ENCODE measurements around the gene FBXO44. TPM values are rescaled to one million over a fixed set of nuclear protein-coding genes. Genes with fewer than 3 reads are reported as not detected.

FBXO44 gene
- total and polyA plus RNA-seq, 7 experiments from 2014 or later: 11.3 to 67.1 (median 35.5) TPM

DNA sequence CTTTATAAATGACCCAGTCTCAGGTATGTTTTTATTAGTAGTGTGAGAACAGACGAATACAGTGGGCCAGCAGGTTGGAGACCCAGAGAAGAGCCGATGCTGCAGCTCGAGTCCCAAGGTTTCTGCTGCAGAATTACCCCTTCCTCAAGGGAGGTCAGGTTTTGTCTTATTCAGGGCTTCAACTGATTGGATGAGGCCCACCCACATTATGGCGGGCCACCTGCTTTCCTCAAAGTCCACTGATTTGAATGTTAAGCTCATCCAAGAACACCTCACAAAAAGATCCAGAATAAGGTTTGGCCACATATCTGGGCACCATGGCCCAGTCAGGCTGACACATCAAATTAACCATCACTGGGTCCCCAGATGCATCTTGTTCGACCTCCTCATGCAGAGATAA is 41.3 kb upstream of the FBXO44 start:
- Mint-ChIP-seq H3K4me3 (no peak overlapping the region), H3K27me3 (peaks cover 0 to 11% (median 0%) of the 10 kb centered on the region in 5 donors), H3K27ac (no peak overlapping the region), H3K36me3 (no peaks in the 10 kb centered on the region), H3K9me3 (no peaks in the 10 kb centered on the region), H3K4me1 (peaks cover 0 to 1% (median 0%) of the 10 kb centered on the region in 7 donors)
- H3K36me3 ChIP-seq (ENCODE audit: control insufficient read depth in 2 of 3, insufficient read depth in 3 of 3, low read length in 3 of 3): no peaks in the 10 kb centered on the region
- POLR2A ChIA-PET: no interaction called here
- no peaks in the 10 kb centered on the region for H3K9me3 ChIP-seq (ENCODE audit: control insufficient read depth in 2 of 3, low read length in 3 of 3)
- CTCF ChIA-PET: no interaction called here
- intact Hi-C loops (cut with micrococcal nuclease): no loop called here
- DNase-seq (no peak), ATAC-seq (no peak)
- no peak overlapping the region for H3K4me3 ChIP-seq (ENCODE audit: low read length)
- H3K4me1 ChIP-seq (ENCODE audit: control insufficient read depth in 2 of 2, insufficient read depth in 2 of 2, low read length in 2 of 2): no peaks in the 10 kb centered on the region
- no peak overlapping the region for H3K27ac ChIP-seq (ENCODE audit: low read depth, low read length)
- H3K27me3 ChIP-seq (ENCODE audit: control insufficient read depth in 2 of 2, insufficient read depth in 2 of 2, low read length in 2 of 2): no peaks in the 10 kb centered on the region

DNA sequence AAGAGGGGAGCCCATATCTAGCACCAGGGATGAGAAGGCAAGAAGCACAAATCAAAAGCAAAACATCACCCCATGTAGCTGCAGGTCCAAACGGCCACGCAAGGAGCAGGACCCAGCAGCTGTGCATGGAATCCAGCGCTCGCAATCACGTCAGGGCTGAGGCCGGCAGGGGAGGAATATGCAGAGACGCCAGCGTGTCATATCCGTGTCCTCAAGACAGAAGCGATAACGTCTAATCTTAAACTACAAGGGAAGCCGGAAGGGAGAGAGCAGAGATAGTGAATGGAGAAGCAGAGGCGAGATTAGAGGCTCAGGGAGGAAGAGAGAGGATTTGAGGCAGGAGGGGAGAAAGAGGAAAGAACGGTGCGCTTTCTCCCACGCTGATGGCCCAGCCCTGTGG is 39.6 kb upstream of the FBXO44 start:
- Histone ChIP-seq H3K9me3 (ENCODE audit: control insufficient read depth in 2 of 3, low read length in 3 of 3) (no peaks in the 10 kb centered on the region), H3K4me3 (ENCODE audit: low read length) (no peak overlapping the region), H3K4me1 (ENCODE audit: control insufficient read depth in 2 of 2, insufficient read depth in 2 of 2, low read length in 2 of 2) (no peaks in the 10 kb centered on the region), H3K36me3 (ENCODE audit: control insufficient read depth in 2 of 3, insufficient read depth in 3 of 3, low read length in 3 of 3) (no peaks in the 10 kb centered on the region), H3K27ac (ENCODE audit: low read depth, low read length) (no peak overlapping the region), H3K27me3 (ENCODE audit: control insufficient read depth in 2 of 2, insufficient read depth in 2 of 2, low read length in 2 of 2) (no peaks in the 10 kb centered on the region)
- ChIA-PET POLR2A (no interaction called here), CTCF (no interaction called here)
- ATAC-seq (no peak), DNase-seq (no peak)
- peaks cover 0 to 1% (median 0%) of the 10 kb centered on the region in 7 donors for H3K4me1 Mint-ChIP-seq
- no peaks in the 10 kb centered on the region for H3K36me3 Mint-ChIP-seq
- peaks cover 0 to 11% (median 0%) of the 10 kb centered on the region in 5 donors for H3K27me3 Mint-ChIP-seq
- H3K27ac Mint-ChIP-seq: no peak overlapping the region
- intact Hi-C loops (cut with micrococcal nuclease): no loop called here
- no peaks in the 10 kb centered on the region for H3K9me3 Mint-ChIP-seq
- no peak overlapping the region for H3K4me3 Mint-ChIP-seq

GRCh38 chr1:11616766-11617165 is 37.9 kb upstream of the FBXO44 start:
- H3K27ac Mint-ChIP-seq: no peak overlapping the region
- CTCF ChIA-PET: no interaction called here
- DNase-seq: no peak

GRCh38 chr1:11617314-11617713 is 37.4 kb upstream of the FBXO44 start:
- Mint-ChIP-seq H3K9me3 (no peaks in the 10 kb centered on the region), H3K36me3 (no peaks in the 10 kb centered on the region), H3K27me3 (peaks cover 0 to 19% (median 5%) of the 10 kb centered on the region in 5 donors), H3K27ac (no peak overlapping the region), H3K4me3 (no peak overlapping the region), H3K4me1 (peaks cover 0 to 3% (median 0%) of the 10 kb centered on the region in 7 donors)
- Histone ChIP-seq H3K27ac (ENCODE audit: low read depth, low read length) (no peak overlapping the region), H3K27me3 (ENCODE audit: control insufficient read depth in 2 of 2, insufficient read depth in 2 of 2, low read length in 2 of 2) (no peaks in the 10 kb centered on the region), H3K4me1 (ENCODE audit: control insufficient read depth in 2 of 2, insufficient read depth in 2 of 2, low read length in 2 of 2) (no peaks in the 10 kb centered on the region), H3K4me3 (ENCODE audit: low read length) (no peak overlapping the region), H3K9me3 (ENCODE audit: control insufficient read depth in 2 of 3, low read length in 3 of 3) (no peaks in the 10 kb centered on the region), H3K36me3 (ENCODE audit: control insufficient read depth in 2 of 3, insufficient read depth in 3 of 3, low read length in 3 of 3) (no peaks in the 10 kb centered on the region)
- DNase-seq (no peak), ATAC-seq (no peak)
- intact Hi-C loops (cut with micrococcal nuclease): no loop called here
- ChIA-PET POLR2A (no interaction called here), CTCF (no interaction called here)

More at GRCh38 chr1:11616766-11617165, 37.9 kb upstream of the FBXO44 start:
- Mint-ChIP-seq H3K4me1 (peaks cover 0 to 3% (median 0%) of the 10 kb centered on the region in 7 donors), H3K36me3 (no peaks in the 10 kb centered on the region), H3K4me3 (no peak overlapping the region), H3K27me3 (peaks cover 0 to 14% (median 0%) of the 10 kb centered on the region in 5 donors), H3K9me3 (no peaks in the 10 kb centered on the region)
- Histone ChIP-seq H3K27ac (ENCODE audit: low read depth, low read length) (no peak overlapping the region), H3K27me3 (ENCODE audit: control insufficient read depth in 2 of 2, insufficient read depth in 2 of 2, low read length in 2 of 2) (no peaks in the 10 kb centered on the region), H3K36me3 (ENCODE audit: control insufficient read depth in 2 of 3, insufficient read depth in 3 of 3, low read length in 3 of 3) (no peaks in the 10 kb centered on the region), H3K9me3 (ENCODE audit: control insufficient read depth in 2 of 3, low read length in 3 of 3) (no peaks in the 10 kb centered on the region), H3K4me1 (ENCODE audit: control insufficient read depth in 2 of 2, insufficient read depth in 2 of 2, low read length in 2 of 2) (no peaks in the 10 kb centered on the region), H3K4me3 (ENCODE audit: low read length) (no peak overlapping the region)
- intact Hi-C loops (cut with micrococcal nuclease): no loop called here
- no peak for ATAC-seq
- POLR2A ChIA-PET: interaction anchor here (0.6 kb wide), 1 partner anchor 333 kb away, joined by 3 read pairs; no protein-coding TSS in a partner anchor

- POLR2A ChIA-PET: no interaction called here
- H3K4me3 Mint-ChIP-seq: no peak overlapping the region
- Histone ChIP-seq H3K27me3 (ENCODE audit: control insufficient read depth in 2 of 2, insufficient read depth in 2 of 2, low read length in 2 of 2) (no peaks in the 10 kb centered on the region), H3K4me3 (ENCODE audit: low read length) (no peak overlapping the region), H3K27ac (ENCODE audit: low read depth, low read length) (no peak overlapping the region), H3K4me1 (ENCODE audit: control insufficient read depth in 2 of 2, insufficient read depth in 2 of 2, low read length in 2 of 2) (no peaks in the 10 kb centered on the region), H3K36me3 (ENCODE audit: control insufficient read depth in 2 of 3, insufficient read depth in 3 of 3, low read length in 3 of 3) (no peaks in the 10 kb centered on the region), H3K9me3 (ENCODE audit: control insufficient read depth in 2 of 3, low read length in 3 of 3) (no peaks in the 10 kb centered on the region)
- peaks cover 0 to 3% (median 0%) of the 10 kb centered on the region in 7 donors for H3K4me1 Mint-ChIP-seq
- no peak for ATAC-seq
- no peaks in the 10 kb centered on the region for H3K36me3 Mint-ChIP-seq
- H3K27me3 Mint-ChIP-seq: peaks cover 0 to 20% (median 6%) of the 10 kb centered on the region in 5 donors
- no peak for DNase-seq
- H3K27ac Mint-ChIP-seq: no peak overlapping the region
- CTCF ChIA-PET: no interaction called here
- intact Hi-C loops (cut with micrococcal nuclease): no loop called here
- no peaks in the 10 kb centered on the region for H3K9me3 Mint-ChIP-seq
These were observed 36.9 kb upstream of the FBXO44 start for GRCh38 chr1:11617741-11618140.

GRCh38 chr1:11620405-11620804 is 34.3 kb upstream of the FBXO44 start:
- DNase-seq (no peak), ATAC-seq (no peak)
- H3K4me1 ChIP-seq (ENCODE audit: control insufficient read depth in 2 of 2, insufficient read depth in 2 of 2, low read length in 2 of 2): no peaks in the 10 kb centered on the region
- H3K36me3 Mint-ChIP-seq: peaks cover 0 to 3% (median 0%) of the 10 kb centered on the region in 5 donors
- no peak overlapping the region for H3K4me3 Mint-ChIP-seq
- peaks cover 2 to 23% (median 5%) of the 10 kb centered on the region in 5 donors for H3K27me3 Mint-ChIP-seq
- CTCF ChIA-PET: no interaction called here
- no peak overlapping the region for H3K27ac Mint-ChIP-seq
- no peaks in the 10 kb centered on the region for H3K27me3 ChIP-seq (ENCODE audit: control insufficient read depth in 2 of 2, insufficient read depth in 2 of 2, low read length in 2 of 2)
- intact Hi-C loops (cut with micrococcal nuclease): no loop called here
- peaks cover 0 to 2% (median 0%) of the 10 kb centered on the region in 7 donors for H3K4me1 Mint-ChIP-seq
- no peaks in the 10 kb centered on the region for H3K9me3 ChIP-seq (ENCODE audit: control insufficient read depth in 2 of 3, low read length in 3 of 3)
- H3K4me3 ChIP-seq (ENCODE audit: low read length): no peak overlapping the region
- no peak overlapping the region for H3K27ac ChIP-seq (ENCODE audit: low read depth, low read length)
- peaks cover 0 to 2% (median 0%) of the 10 kb centered on the region in 11 donors for H3K9me3 Mint-ChIP-seq
- POLR2A ChIA-PET: no interaction called here
- no peaks in the 10 kb centered on the region for H3K36me3 ChIP-seq (ENCODE audit: control insufficient read depth in 2 of 3, insufficient read depth in 3 of 3, low read length in 3 of 3)

DNA sequence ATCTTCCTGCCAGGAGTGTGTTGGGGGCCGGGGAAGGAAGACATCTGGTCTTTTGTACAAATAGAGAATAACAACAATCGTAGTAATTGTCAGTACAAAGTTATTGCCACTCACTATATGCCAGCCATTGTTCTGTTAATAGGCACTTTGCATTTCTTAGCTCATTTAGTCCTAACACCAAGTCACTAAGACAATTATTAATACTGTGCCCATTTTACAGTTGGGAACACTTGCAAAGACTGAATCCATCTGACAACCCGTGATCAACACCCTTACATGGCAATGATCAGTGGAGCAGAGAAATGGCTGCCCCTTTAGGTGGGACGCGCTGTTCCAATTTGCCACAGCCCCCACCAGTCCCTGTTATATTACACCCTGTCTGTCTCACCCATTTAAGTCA is 33.8 kb upstream of the FBXO44 start:
- no peak overlapping the region for H3K27ac ChIP-seq (ENCODE audit: low read depth, low read length)
- Mint-ChIP-seq H3K4me1 (peaks cover 0 to 2% (median 0%) of the 10 kb centered on the region in 7 donors), H3K27me3 (peaks cover 4 to 28% (median 5%) of the 10 kb centered on the region in 5 donors), H3K27ac (no peak overlapping the region), H3K36me3 (peaks cover 0 to 3% (median 0%) of the 10 kb centered on the region in 5 donors), H3K4me3 (no peak overlapping the region), H3K9me3 (peaks cover 0 to 2% (median 0%) of the 10 kb centered on the region in 11 donors)
- POLR2A ChIA-PET: no interaction called here
- no peaks in the 10 kb centered on the region for H3K9me3 ChIP-seq (ENCODE audit: control insufficient read depth in 2 of 3, low read length in 3 of 3)
- no peaks in the 10 kb centered on the region for H3K36me3 ChIP-seq (ENCODE audit: control insufficient read depth in 2 of 3, insufficient read depth in 3 of 3, low read length in 3 of 3)
- ATAC-seq: no peak
- intact Hi-C loops (cut with micrococcal nuclease): no loop called here
- no peaks in the 10 kb centered on the region for H3K4me1 ChIP-seq (ENCODE audit: control insufficient read depth in 2 of 2, insufficient read depth in 2 of 2, low read length in 2 of 2)
- no peak overlapping the region for H3K4me3 ChIP-seq (ENCODE audit: low read length)
- no peaks in the 10 kb centered on the region for H3K27me3 ChIP-seq (ENCODE audit: control insufficient read depth in 2 of 2, insufficient read depth in 2 of 2, low read length in 2 of 2)
- no peak for DNase-seq
- CTCF ChIA-PET: no interaction called here
